Activated CD4-positive, alpha-beta T cell treated with anti-CD3 and anti-CD28 coated beads, Interleukin-2, amount 10 ng/mL, durations not matched to agents 7 days and 5 days (primary cell): ENCODE results near the gene TTC39A. TPM values are rescaled to one million over a fixed set of nuclear protein-coding genes. Genes with fewer than 3 reads are reported as not detected.

Experiments used
- CTCF ChIA-PET: fragments of 350-600 bp; sonication (Branson Sonifier 250); formaldehyde crosslinking; loops from one replicate; lab custom pipeline; 2021; ENCODE audit warnings: antibody characterized with exemption; lab: Charles Lee
- POLR2A ChIA-PET: fragments of 350-600 bp; sonication (Branson Sonifier 250); formaldehyde crosslinking; loops from one replicate; lab custom pipeline; 2021; ENCODE audit warnings: antibody characterized with exemption; lab: Charles Lee
- DNase-seq: peaks from one replicate; pipeline ENCODE4 v3.0.0-alpha.2; 2020
- H3K27ac Mint-ChIP-seq: one replicate; pipeline ENCODE4 v1.8.0; 2021; ENCODE audit warnings: mild to moderate bottlenecking, moderate library complexity, mixed read lengths
- H3K27me3 Mint-ChIP-seq: one replicate; pipeline ENCODE4 v1.8.0; 2021; ENCODE audit warnings: mixed read lengths
- H3K36me3 Mint-ChIP-seq: one replicate; pipeline ENCODE4 v1.8.0; 2021; ENCODE audit warnings: low read depth, mixed read lengths
- H3K4me1 Mint-ChIP-seq: one replicate; pipeline ENCODE4 v1.8.0; 2021; ENCODE audit warnings: mixed read lengths
- H3K4me3 Mint-ChIP-seq: one replicate; pipeline ENCODE4 v1.8.0; 2021; ENCODE audit warnings: mild to moderate bottlenecking, moderate library complexity, mixed read lengths
- H3K9me3 Mint-ChIP-seq: one replicate; pipeline ENCODE4 v1.8.0; 2021; ENCODE audit warnings: mixed read lengths
- total RNA-seq, 2 experiments: library from RNA; stranded (reverse); gene quantifications; one replicate each; pipeline ENCODE4 v1.2.3, GENCODE V29; 2021

Gene TTC39A
- total RNA-seq, 2 experiments from 2014 or later, result not detected

DNA sequence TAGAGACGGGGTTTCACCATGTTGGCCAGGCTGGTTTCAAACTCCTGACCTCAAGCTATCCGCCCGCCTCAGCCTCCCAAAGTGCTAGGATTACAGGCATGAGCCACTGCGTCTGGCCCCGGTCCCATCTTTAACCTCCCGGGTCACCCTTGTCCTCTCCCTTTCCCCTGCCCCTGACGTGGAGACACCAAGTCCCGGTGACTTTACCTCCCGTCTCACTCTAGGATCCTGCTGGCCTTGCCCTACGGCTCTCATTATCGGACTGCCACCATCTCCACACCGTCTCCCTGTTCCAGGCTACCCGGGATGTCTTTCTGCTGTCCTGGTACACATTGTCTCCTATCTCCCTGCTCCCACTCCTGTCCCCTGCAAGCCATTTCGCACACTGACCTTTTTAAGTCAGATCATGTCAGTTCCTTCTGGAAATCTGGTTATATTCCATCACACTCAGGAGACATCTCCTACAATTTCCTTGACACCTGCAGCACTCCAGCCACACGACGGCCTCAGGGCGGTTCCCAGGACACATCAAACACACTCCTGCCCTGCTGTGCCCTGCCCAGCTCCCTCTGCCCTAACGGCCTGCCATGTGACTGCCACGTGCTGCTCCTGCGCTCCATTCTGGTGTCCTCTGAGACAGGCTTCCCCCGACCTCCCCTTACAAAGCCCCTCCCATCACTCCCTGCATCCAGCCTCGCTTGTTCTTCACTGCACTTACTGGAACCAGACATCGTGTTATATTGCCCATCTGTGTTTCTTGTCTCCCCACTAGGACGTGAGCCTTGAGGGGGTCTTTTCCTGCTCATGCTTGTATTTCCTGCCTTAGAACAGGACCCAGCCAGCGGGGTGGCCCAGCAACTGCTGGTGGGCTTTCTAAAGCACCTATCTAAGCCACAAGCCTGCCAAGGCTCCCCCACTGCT lies 32.7 kb downstream of the TTC39A start:
- Mint-ChIP-seq H3K4me3 (peak overlapping the region; percentile 8), H3K9me3 (no peaks in the 10 kb centered on the region), H3K36me3 (no peaks in the 10 kb centered on the region), H3K27me3 (no peaks in the 10 kb centered on the region), H3K27ac (peak overlapping the region; percentile 72), H3K4me1 (peaks cover 28% of the 10 kb centered on the region)
- ChIA-PET CTCF (interaction anchor here (0.6 to 3.7 kb wide), 17 partner anchors 9 to 543 kb away, joined by 3 to 16 read pairs (median 5); no protein-coding TSS in a partner anchor), POLR2A (no interaction called here)
- no peak for DNase-seq

DNA sequence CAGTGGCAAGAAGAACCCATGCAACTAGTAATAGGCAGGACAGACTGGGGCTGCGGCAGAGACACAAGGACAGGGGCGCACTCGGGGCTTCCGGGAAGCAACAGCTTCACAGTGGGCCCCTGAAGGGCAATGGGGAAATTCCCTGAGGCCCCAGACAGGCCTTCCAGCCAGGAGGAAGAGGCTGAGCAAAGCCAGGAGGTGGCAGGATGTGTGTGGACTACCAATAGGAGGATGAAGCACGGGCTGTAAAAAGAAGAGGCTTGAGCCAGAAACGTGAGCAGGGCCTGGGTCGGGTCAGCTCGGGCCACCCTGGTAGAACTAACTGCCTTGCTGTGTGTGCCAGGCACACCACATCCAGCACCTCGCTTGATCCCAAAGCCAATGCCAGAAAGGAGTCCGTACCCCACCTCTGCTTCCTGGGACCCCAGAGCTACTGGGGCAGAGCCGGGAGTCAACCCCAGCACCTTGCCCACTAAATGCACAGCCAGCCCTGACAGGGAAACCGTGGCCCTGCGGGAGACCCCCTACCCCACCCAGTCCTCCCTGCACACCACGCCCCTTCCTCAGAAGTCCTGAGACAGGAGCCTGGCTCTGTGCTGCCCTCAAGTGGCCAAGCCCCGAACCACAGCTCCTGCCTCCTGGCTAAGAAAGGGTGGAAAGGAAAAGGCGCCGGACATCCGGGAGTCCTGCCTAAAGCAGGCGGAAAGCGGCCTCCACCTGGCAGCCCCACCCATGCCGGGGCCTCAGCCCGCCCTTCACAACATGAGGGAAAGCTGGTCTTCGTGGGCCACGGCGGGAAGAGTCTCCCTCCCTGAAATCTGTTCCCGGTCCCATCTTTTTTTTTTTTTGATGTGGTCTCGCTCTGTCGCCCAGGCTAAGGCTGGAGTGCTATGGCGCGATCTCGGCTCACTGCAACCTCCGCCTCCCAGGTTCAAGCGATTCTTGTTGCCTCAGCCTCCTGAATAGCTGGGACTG lies 33.7 kb downstream of the TTC39A start:
- peak overlapping the region; percentile 59 for H3K4me3 Mint-ChIP-seq
- POLR2A ChIA-PET, result interaction anchor here (0.8 kb wide), 1 partner anchor 443 kb away, joined by 8 read pairs; no protein-coding TSS in a partner anchor
- peak overlapping the region; percentile 77 for H3K27ac Mint-ChIP-seq
- CTCF ChIA-PET, result interaction anchor here (0.6 to 3.7 kb wide), 20 partner anchors 9 to 544 kb away, joined by 3 to 16 read pairs (median 4); partner anchors contain the start of gene RNF11
- H3K36me3 Mint-ChIP-seq, result no peaks in the 10 kb centered on the region
- no peaks in the 10 kb centered on the region for H3K9me3 Mint-ChIP-seq
- peak; percentile 76 for DNase-seq
- peaks cover 30% of the 10 kb centered on the region for H3K4me1 Mint-ChIP-seq
- H3K27me3 Mint-ChIP-seq, result no peaks in the 10 kb centered on the region

DNA sequence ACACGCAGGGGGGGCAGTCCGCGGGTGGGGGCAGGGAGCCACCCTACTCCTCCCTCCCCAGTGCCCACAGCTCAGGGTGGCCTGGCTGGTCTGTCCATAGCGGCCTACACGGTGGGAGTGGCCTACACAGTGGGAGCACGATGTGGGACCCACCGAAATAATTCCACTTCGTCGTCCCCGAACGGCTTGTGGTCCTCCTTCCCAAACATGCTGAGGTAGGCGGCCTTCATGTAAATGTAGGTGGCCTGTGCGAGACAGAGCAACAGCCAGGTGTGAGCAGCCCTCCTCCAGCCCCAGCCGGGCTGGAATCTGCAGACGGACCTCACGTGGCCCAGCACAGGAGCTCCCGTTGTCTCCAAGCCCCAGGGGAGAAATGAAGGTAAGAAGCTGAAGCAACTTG lies 34.4 kb downstream of the TTC39A start:
- no peak overlapping the region for H3K27ac Mint-ChIP-seq
- DNase-seq, result no peak
- peaks cover 30% of the 10 kb centered on the region for H3K4me1 Mint-ChIP-seq
- CTCF ChIA-PET, result interaction anchor here (0.8 to 3.7 kb wide), 12 partner anchors 8 to 319 kb away, joined by 3 to 16 read pairs (median 6); no protein-coding TSS in a partner anchor
- POLR2A ChIA-PET, result no interaction called here
- no peaks in the 10 kb centered on the region for H3K27me3 Mint-ChIP-seq
- no peaks in the 10 kb centered on the region for H3K9me3 Mint-ChIP-seq
- no peaks in the 10 kb centered on the region for H3K36me3 Mint-ChIP-seq
- no peak overlapping the region for H3K4me3 Mint-ChIP-seq

DNA sequence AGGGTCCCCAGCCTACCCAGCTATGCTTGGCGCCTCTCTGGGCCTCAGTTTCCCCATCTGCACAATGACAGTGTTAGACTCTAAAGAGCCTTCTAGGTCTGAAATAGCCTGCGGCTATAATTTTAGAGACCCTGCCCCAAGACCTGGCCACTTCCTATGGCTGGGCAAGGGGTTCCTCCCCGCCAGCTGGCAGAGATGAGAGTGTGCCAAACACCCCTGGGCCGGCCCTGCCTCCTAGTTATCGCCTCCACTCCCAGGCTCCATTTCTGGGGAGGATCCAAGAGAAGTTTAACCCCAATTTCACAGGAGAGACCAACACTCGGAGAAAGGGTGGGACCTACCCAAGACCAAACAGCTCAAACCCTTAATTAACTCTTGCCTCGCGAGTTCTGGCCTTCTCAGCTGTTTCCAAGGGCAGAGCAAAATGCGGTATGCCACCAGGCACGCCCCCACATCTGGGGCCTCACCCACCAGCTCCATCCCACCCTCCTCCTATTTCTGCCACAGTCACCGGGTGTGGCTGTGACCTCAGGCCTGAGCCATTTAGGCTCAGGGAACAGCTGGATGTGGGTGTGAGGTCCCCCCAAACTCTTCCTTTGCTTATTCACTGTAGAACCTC lies 35.7 kb downstream of the TTC39A start:
- H3K27ac Mint-ChIP-seq, result no peak overlapping the region
- no peak overlapping the region for H3K4me3 Mint-ChIP-seq
- H3K4me1 Mint-ChIP-seq, result peaks cover 30% of the 10 kb centered on the region
- ChIA-PET POLR2A (no interaction called here), CTCF (interaction anchor here (0.9 to 3.7 kb wide), 5 partner anchors 15 to 474 kb away, joined by 3 to 16 read pairs (median 3); no protein-coding TSS in a partner anchor)
- DNase-seq, result no peak
- no peaks in the 10 kb centered on the region for H3K9me3 Mint-ChIP-seq
- H3K27me3 Mint-ChIP-seq, result no peaks in the 10 kb centered on the region
- H3K36me3 Mint-ChIP-seq, result no peaks in the 10 kb centered on the region

DNA sequence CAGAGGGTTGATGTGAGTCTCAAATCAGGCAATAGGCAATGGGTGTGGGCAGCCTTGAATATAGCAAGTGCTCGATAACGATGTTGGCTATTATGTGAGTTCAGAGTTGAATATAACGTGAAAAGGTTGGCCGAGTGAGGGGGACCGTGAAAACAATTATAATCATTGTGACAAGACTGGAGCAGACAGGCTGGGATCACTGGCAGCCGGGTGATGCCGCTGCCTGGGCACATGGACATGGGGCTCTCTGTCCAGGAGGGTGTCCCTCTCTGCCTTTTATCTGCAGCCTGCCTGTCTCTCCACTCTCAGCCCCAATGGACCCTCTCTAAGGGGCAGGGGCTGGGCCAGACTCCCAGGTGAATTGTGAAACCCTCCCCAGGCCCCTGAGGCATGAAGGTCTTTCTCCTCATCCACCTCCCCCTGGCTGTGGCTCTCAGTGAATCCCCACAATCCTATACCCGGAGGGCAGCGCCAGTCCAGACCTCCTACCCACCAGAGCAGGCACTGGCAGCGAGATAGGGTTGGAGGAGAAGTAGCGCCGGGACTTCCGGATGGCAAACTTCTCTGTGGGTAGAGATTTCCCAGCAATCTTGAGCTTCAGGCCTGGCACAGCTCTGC lies 36.4 kb downstream of the TTC39A start:
- H3K27ac Mint-ChIP-seq, result no peak overlapping the region
- no peak for DNase-seq
- ChIA-PET CTCF (interaction anchor here (0.9 to 3.7 kb wide), 3 partner anchors 19 to 474 kb away, joined by 3 to 16 read pairs (median 3); no protein-coding TSS in a partner anchor), POLR2A (no interaction called here)
- H3K4me3 Mint-ChIP-seq, result no peak overlapping the region
- no peaks in the 10 kb centered on the region for H3K36me3 Mint-ChIP-seq
- H3K27me3 Mint-ChIP-seq, result no peaks in the 10 kb centered on the region
- H3K9me3 Mint-ChIP-seq, result no peaks in the 10 kb centered on the region
- peaks cover 30% of the 10 kb centered on the region for H3K4me1 Mint-ChIP-seq

DNA sequence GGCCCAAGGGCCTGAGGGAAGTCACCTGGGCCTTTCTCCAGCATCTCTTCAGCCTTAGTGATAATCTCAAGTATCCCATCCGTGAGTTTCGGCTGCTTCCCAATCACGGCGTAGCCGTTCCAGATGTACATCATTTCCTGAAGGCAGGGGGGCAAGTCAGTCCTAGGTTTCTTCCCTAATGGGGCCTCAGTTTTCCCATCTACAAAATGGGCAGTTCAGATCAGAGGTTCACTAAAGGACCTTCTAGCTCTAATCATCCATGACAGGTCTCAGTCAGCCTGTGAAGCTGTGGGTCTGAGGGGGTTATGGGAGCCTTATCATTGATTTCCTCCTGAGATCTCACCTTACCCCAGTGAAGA lies 39.9 kb downstream of the TTC39A start:
- peaks cover 13% of the 10 kb centered on the region for H3K4me1 Mint-ChIP-seq
- DNase-seq, result no peak
- no peak overlapping the region for H3K27ac Mint-ChIP-seq
- CTCF ChIA-PET, result no interaction called here
- no peak overlapping the region for H3K4me3 Mint-ChIP-seq
- POLR2A ChIA-PET, result no interaction called here
- no peaks in the 10 kb centered on the region for H3K9me3 Mint-ChIP-seq
- no peaks in the 10 kb centered on the region for H3K36me3 Mint-ChIP-seq
- no peaks in the 10 kb centered on the region for H3K27me3 Mint-ChIP-seq

DNA sequence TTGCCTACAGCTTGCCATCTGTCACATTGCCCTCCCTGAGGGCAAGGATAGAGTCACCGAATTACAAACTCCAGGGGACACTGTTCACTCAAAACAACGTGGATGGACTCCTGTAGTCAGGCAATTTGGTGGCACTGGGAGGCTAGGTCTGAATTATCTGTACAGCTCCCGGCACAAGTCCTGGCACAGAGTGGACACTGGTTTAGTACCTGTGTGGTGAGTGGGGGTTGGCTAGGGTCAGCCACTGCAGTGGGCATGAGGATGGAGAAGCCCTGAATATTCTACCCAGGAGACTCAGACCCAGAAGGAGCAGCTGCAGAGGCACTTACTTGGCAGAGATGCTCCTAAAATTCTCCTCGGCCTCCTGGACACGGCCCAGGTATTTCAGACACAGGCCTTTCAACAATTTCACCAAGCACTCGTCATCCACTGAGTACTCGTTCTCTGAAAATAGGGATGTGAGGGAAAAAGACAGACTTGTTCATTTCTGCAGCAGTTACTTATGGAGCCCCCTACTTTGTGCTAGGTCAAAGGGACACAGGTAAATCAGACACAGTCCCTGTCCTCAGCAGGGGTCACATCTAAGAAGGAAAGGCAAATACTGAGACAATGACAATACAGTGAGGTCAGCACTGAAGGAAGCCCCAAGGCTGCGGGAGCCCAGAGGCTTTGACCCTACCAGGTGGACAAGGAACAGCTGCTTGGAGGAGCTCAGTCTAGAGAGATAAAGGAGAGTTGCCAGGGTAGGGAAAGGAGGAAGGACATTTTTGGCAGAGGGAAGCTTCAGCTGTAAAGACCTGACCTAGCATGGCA lies 40.5 kb downstream of the TTC39A start:
- H3K36me3 Mint-ChIP-seq, result no peaks in the 10 kb centered on the region
- POLR2A ChIA-PET, result no interaction called here
- CTCF ChIA-PET, result no interaction called here

DNA sequence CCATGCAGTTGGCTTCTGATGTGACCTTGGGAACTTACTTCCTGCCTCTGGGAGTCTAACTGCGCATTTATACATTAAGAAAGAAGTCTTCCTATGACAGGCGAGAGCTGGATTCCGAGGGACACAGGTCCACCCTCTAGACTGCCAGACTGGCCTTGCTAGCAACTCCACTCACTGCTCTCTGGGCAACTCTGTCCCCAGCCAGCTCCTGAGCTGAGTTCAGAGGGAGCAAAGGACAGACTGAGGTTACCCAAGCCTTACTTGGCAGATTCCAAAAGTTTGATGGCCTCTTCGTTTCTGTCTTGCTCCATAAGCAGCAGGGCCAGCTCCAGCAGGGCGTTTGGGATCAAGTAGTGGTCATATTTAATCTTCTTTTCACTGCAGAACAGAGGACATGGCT lies 41.8 kb downstream of the TTC39A start:
- CTCF ChIA-PET, result interaction anchor here (2.0 kb wide), 1 partner anchor 8 kb away, joined by 14 read pairs; no protein-coding TSS in a partner anchor
- no peak overlapping the region for H3K27ac Mint-ChIP-seq
- no peak for DNase-seq
- no peaks in the 10 kb centered on the region for H3K27me3 Mint-ChIP-seq
- H3K4me1 Mint-ChIP-seq, result peaks cover 11% of the 10 kb centered on the region
- H3K9me3 Mint-ChIP-seq, result no peaks in the 10 kb centered on the region
- no peak overlapping the region for H3K4me3 Mint-ChIP-seq
- POLR2A ChIA-PET, result no interaction called here
- no peaks in the 10 kb centered on the region for H3K36me3 Mint-ChIP-seq

More for the DNA sequence above, 40.5 kb downstream of the TTC39A start:
- Mint-ChIP-seq H3K9me3 (no peaks in the 10 kb centered on the region), H3K4me1 (peaks cover 12% of the 10 kb centered on the region), H3K27ac (no peak overlapping the region), H3K4me3 (no peak overlapping the region), H3K27me3 (no peaks in the 10 kb centered on the region)
- DNase-seq, result no peak

DNA sequence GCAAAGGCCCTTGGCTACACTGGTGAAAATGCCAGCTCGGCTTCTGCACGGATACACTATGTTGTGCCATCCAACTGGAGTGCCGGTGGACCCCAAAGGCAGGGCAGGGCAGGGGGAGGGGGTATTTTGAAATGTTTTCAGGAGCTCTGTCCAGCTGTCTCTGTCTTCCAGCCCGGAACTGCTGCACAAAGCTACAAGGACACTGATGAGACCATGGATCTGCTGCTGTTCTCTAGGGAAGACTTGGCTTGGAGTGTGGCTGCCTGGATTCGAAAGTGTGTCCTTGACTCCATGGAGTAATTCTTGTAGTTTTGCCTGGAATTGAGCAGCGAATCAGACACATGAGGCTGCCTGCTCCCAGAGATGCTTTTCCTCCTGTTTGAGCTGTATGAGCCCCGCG lies 42.4 kb downstream of the TTC39A start:
- no peak overlapping the region for H3K4me3 Mint-ChIP-seq
- H3K27me3 Mint-ChIP-seq, result no peaks in the 10 kb centered on the region
- no peaks in the 10 kb centered on the region for H3K36me3 Mint-ChIP-seq
- ChIA-PET CTCF (interaction anchor here (0.5 to 2.0 kb wide), 2 partner anchors 9 to 65 kb away, joined by 3 to 14 read pairs; no protein-coding TSS in a partner anchor), POLR2A (no interaction called here)
- H3K4me1 Mint-ChIP-seq, result peaks cover 11% of the 10 kb centered on the region
- DNase-seq, result no peak
- H3K27ac Mint-ChIP-seq, result no peak overlapping the region
- no peaks in the 10 kb centered on the region for H3K9me3 Mint-ChIP-seq

DNA sequence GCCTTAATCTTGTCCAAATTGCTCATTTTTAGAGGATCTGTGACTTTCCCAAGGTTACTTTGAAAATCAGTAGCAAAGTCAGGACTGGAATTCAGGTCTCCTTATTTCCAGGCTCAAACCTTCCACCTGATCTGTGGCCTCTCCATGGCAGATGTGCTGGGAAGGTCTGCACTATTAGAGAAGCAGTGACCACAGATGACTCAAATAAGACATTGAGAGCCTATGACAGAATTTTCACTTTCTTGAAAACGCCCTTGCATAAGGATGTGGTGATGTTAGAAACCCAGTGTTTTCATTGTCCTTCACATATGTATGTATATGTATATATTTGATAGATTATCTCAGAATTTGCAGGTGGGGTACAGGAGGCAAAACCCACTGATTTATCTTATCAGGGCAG lies 45.3 kb downstream of the TTC39A start:
- no peak overlapping the region for H3K4me3 Mint-ChIP-seq

DNA sequence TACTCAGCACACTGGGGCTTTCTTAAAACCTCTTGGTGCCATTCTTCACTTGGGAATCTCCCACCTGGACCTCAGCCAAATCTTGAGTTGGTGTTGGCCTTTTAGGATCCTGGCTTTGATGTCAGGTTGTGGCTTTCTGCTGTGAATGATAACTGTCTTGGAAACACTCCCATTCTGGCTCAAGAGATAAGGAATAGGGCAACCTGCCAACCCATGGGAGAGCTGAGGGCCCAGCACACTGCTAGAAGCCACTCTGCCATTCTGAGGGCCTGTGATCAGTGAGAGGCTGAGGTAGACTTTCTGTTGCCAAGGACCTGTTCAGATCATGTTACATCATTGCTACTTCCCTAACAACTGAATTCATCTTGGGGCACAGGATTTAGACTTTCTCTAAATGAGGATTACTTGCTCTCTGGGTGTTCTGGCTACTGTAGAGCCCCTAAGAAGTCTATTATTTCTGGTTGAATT lies 45.8 kb downstream of the TTC39A start:
- Mint-ChIP-seq H3K4me3 (no peak overlapping the region), H3K4me1 (peaks cover 11% of the 10 kb centered on the region), H3K36me3 (no peaks in the 10 kb centered on the region), H3K27me3 (no peaks in the 10 kb centered on the region), H3K27ac (no peak overlapping the region), H3K9me3 (no peaks in the 10 kb centered on the region)
- CTCF ChIA-PET, result no interaction called here
- no peak for DNase-seq
- POLR2A ChIA-PET, result no interaction called here

More for the DNA sequence above, 45.3 kb downstream of the TTC39A start:
- no peaks in the 10 kb centered on the region for H3K36me3 Mint-ChIP-seq
- ChIA-PET CTCF (no interaction called here), POLR2A (no interaction called here)
- H3K27me3 Mint-ChIP-seq, result no peaks in the 10 kb centered on the region
- H3K27ac Mint-ChIP-seq, result no peak overlapping the region
- peaks cover 11% of the 10 kb centered on the region for H3K4me1 Mint-ChIP-seq
- DNase-seq, result no peak
- H3K9me3 Mint-ChIP-seq, result no peaks in the 10 kb centered on the region
